Esophagus squamous epithelium (tissue), 5 donors: Measurements from ENCODE around the gene PAM16. TPM values are rescaled to one million over a fixed set of nuclear protein-coding genes. Genes with fewer than 3 reads are reported as not detected.

ENCODE experiments used
- DNase-seq: peaks from one replicate; lab custom pipeline; 2025; lab: John Stamatoyannopoulos, UW
- H3K27ac ChIP-seq, 4 donors: fragments of 200-600 bp; sonication (generic); one replicate each; pipeline ENCODE4 v1.5.1; 2016 to 2019; ENCODE audit warnings: mild to moderate bottlenecking in 1 of 4
- H3K27me3 ChIP-seq, 4 donors: fragments of 200-600 bp; sonication (generic); 1 replicate in 3 of 4; 2 replicates in 1 of 4; pipeline versions ENCODE4 v1.5.1 to v1.6.0; 2017 to 2021; ENCODE audit warnings: antibody characterized with exemption in 1 of 4
- H3K36me3 ChIP-seq, 3 donors: fragments of 200-600 bp; sonication (generic); one replicate each; pipeline ENCODE4 v1.5.1; 2016 to 2019
- H3K4me1 ChIP-seq, 3 donors: fragments of 200-600 bp; sonication (generic); one replicate each; pipeline ENCODE4 v1.5.1; 2017 to 2019
- H3K4me3 ChIP-seq, 4 donors: fragments of 200-600 bp; sonication (generic); 1 replicate in 3 of 4; 2 replicates in 1 of 4; pipeline ENCODE4 v1.5.1; 2016 to 2019; ENCODE audit warnings: mild to moderate bottlenecking in 2 of 4, moderate library complexity in 1 of 4
- H3K9me3 ChIP-seq, 3 donors: fragments of 200-600 bp; sonication (generic); one replicate each; pipeline ENCODE4 v1.5.1; 2016 to 2019
- CTCF ChIP-seq, 6 experiments: fragments of 450-650 bp in 4 of 6; fragments of 200-600 bp in 2 of 6; sonication (generic) in 2 of 6; IDR thresholded peaks; one replicate each; pipeline ENCODE4 v1.5.1; 2016 to 2019; ENCODE audit warnings: antibody characterized with exemption in 6 of 6, mild to moderate bottlenecking in 4 of 6, moderate library complexity in 4 of 6
- POLR2A ChIP-seq, 4 donors: fragments of 450-650 bp; IDR thresholded peaks; one replicate each; pipeline ENCODE4 v1.6.1; 2017; ENCODE audit warnings: antibody characterized with exemption in 4 of 4, mild to moderate bottlenecking in 4 of 4, moderate library complexity in 3 of 4
- WGBS, 2 donors: methylation state at CpG; one replicate each; pipeline ENCODE4 v1.1.5; 2018; 5-methylcytosine and 5-hydroxymethylcytosine counted together
- intact Hi-C: fragments of 100-400 bp; cut with DNase I; formaldehyde crosslinking; loops from one replicate; pipeline ENCODE4 v1.15.0; 2022
- total RNA-seq, 4 donors: library from RNA; depleted of rRNA; stranded (reverse); fragments of >200 nt; gene quantifications; one replicate each; pipeline ENCODE4 v1.1.0, GENCODE V29; 2016
- donor health status: DM: yes; HTN: yes; CAD: no.

PAM16 gene
- total RNA-seq, 4 donors from 2014 or later = 29.5 to 40.8 (median 33.2) TPM

- peak overlapping the region; percentile 15 to 98 (median 78) for H3K27ac ChIP-seq
- TF ChIP-seq POLR2A (IDR thresholded peaks at IDR 0.05) (no peak), CTCF (IDR thresholded peaks at IDR 0.05) (no peak)
- WGBS, 2 donors = 39 to 65% methylated on average over 5 to 6 of the region's 16 CpGs
- intact Hi-C loops = no loop called here
- no peaks in the 10 kb centered on the region for H3K9me3 ChIP-seq
- H3K36me3 ChIP-seq = no peaks in the 10 kb centered on the region
- peaks cover 0 to 34% (median 0%) of the 10 kb centered on the region in 4 donors for H3K27me3 ChIP-seq
- H3K4me3 ChIP-seq = peak overlapping the region in 1 of 4 donors; percentile 35
- no peak for DNase-seq
- peaks cover 68 to 98% (median 72%) of the 10 kb centered on the region in 3 donors for H3K4me1 ChIP-seq
Measured at GRCh38 chr16:4320571-4321137, 30.5 kb downstream of the PAM16 start.

GRCh38 chr16:4319454-4320421 is 31.4 kb downstream of the PAM16 start:
- no peak for DNase-seq
- Histone ChIP-seq H3K4me1 (peaks cover 67 to 98% (median 73%) of the 10 kb centered on the region in 3 donors), H3K9me3 (no peaks in the 10 kb centered on the region), H3K4me3 (peak overlapping the region in 1 of 4 donors; percentile 35), H3K36me3 (no peaks in the 10 kb centered on the region), H3K27ac (peak overlapping the region; percentile 15 to 98 (median 78)), H3K27me3 (peaks cover 0 to 43% (median 1%) of the 10 kb centered on the region in 4 donors)
- WGBS, 2 donors = 37 to 58% methylated on average over 3 to 4 of the region's 37 CpGs
- intact Hi-C loops = no loop called here
- TF ChIP-seq CTCF (IDR thresholded peaks at IDR 0.05) (no peak), POLR2A (IDR thresholded peaks at IDR 0.05) (no peak)

GRCh38 chr16:4318967-4319366 is 32.2 kb downstream of the PAM16 start:
- WGBS, 2 donors = 82 to 100% methylated on average over 1 to 2 of the region's 5 CpGs
- Histone ChIP-seq H3K9me3 (no peaks in the 10 kb centered on the region), H3K27me3 (peaks cover 0 to 51% (median 2%) of the 10 kb centered on the region in 4 donors), H3K36me3 (no peaks in the 10 kb centered on the region), H3K27ac (peak overlapping the region in 3 of 4 donors; percentile 71 to 98 (median 86)), H3K4me3 (no peak overlapping the region), H3K4me1 (peaks cover 61 to 96% (median 66%) of the 10 kb centered on the region in 3 donors)
- intact Hi-C loops = no loop called here
- TF ChIP-seq CTCF (IDR thresholded peaks at IDR 0.05) (no peak), POLR2A (IDR thresholded peaks at IDR 0.05) (no peak)
- DNase-seq = no peak

- no peak overlapping the region for H3K4me3 ChIP-seq
- intact Hi-C loops = no loop called here
- 58 to 71% methylated on average over 9 of the region's 13 CpGs for WGBS, 2 donors
- no peaks in the 10 kb centered on the region for H3K9me3 ChIP-seq
- H3K4me1 ChIP-seq = peaks cover 58 to 96% (median 61%) of the 10 kb centered on the region in 3 donors
- no peaks in the 10 kb centered on the region for H3K36me3 ChIP-seq
- no peak for TF ChIP-seq POLR2A (IDR thresholded peaks at IDR 0.05)
- no peak for TF ChIP-seq CTCF (IDR thresholded peaks at IDR 0.05)
- H3K27me3 ChIP-seq = peaks cover 0 to 56% (median 2%) of the 10 kb centered on the region in 4 donors
- H3K27ac ChIP-seq = peak overlapping the region in 3 of 4 donors; percentile 71 to 98 (median 86)
- no peak for DNase-seq
Measured at GRCh38 chr16:4318451-4318910, 32.6 kb downstream of the PAM16 start.
